Osteocyte (in vitro differentiated cells): ENCODE data around the gene CACNA1H. TPM values are rescaled to one million over a fixed set of nuclear protein-coding genes. Genes with fewer than 3 reads are reported as not detected.

Experiments
- DNase-seq: peaks from one replicate; pipeline ENCODE4 v3.0.0; 2021; ENCODE audit warnings: mixed read lengths; ENCODE audit not compliant: unreplicated experiment; ENCODE audit errors: extremely low spot score
- H3K27ac Mint-ChIP-seq: one replicate; pipeline ENCODE4 v1.8.0; 2021; ENCODE audit warnings: mild to moderate bottlenecking, mixed read lengths; ENCODE audit not compliant: unreplicated experiment
- H3K27me3 Mint-ChIP-seq: one replicate; pipeline ENCODE4 v1.8.0; 2021; ENCODE audit warnings: mixed read lengths; ENCODE audit not compliant: unreplicated experiment
- H3K36me3 Mint-ChIP-seq: one replicate; pipeline ENCODE4 v1.8.0; 2021; ENCODE audit warnings: mixed read lengths; ENCODE audit not compliant: unreplicated experiment
- H3K4me1 Mint-ChIP-seq: one replicate; pipeline ENCODE4 v1.8.0; 2021; ENCODE audit warnings: mixed read lengths; ENCODE audit not compliant: unreplicated experiment
- H3K4me3 Mint-ChIP-seq: one replicate; pipeline ENCODE4 v1.8.0; 2021; ENCODE audit warnings: mild to moderate bottlenecking, moderate library complexity, mixed read lengths; ENCODE audit not compliant: unreplicated experiment
- H3K9me3 Mint-ChIP-seq: one replicate; pipeline ENCODE4 v1.8.0; 2021; ENCODE audit warnings: mixed read lengths; ENCODE audit not compliant: unreplicated experiment
- total RNA-seq: library from RNA; stranded (reverse); gene quantifications from 2 replicates; pipeline ENCODE4 v1.2.1, GENCODE V29; 2021
- TF ChIP-seq, protein P1 (sequence below): fragments of 200-600 bp; sonication (generic); IDR thresholded peaks from 2 replicates; pipeline ENCODE4 v1.5.0; 2021; ENCODE audit warnings: antibody characterized with exemption, mild to moderate bottlenecking, moderate library complexity

CACNA1H gene
- total RNA-seq, 1 donor from 2014 or later, result 21.2 TPM

DNA sequence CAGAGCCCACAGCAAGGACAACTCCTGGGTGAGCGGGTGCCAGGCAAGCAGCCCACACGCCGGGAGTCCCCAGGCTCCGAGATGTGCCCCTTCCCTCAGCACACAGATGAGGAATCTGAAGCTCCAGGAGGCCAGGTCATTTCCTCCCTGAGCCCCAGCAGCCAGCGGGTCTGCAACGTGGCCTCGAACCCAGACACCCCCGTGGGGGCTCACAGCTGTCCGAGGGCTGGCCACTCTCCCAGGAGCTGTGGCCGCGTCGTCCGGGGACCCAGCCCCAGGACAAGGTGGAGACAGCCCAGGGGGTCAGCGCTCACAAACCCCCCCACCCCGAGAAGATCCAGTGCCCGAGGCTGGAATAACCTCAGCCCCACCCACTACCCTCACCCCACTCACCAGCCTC lies 39.4 kb upstream of the CACNA1H start:
- DNase-seq, result no peak
- Mint-ChIP-seq H3K9me3 (no peaks in the 10 kb centered on the region), H3K27ac (no peak overlapping the region), H3K27me3 (peaks cover 7% of the 10 kb centered on the region), H3K4me1 (no peaks in the 10 kb centered on the region), H3K36me3 (no peaks in the 10 kb centered on the region), H3K4me3 (no peak overlapping the region)
- TF ChIP-seq, protein P1, sequence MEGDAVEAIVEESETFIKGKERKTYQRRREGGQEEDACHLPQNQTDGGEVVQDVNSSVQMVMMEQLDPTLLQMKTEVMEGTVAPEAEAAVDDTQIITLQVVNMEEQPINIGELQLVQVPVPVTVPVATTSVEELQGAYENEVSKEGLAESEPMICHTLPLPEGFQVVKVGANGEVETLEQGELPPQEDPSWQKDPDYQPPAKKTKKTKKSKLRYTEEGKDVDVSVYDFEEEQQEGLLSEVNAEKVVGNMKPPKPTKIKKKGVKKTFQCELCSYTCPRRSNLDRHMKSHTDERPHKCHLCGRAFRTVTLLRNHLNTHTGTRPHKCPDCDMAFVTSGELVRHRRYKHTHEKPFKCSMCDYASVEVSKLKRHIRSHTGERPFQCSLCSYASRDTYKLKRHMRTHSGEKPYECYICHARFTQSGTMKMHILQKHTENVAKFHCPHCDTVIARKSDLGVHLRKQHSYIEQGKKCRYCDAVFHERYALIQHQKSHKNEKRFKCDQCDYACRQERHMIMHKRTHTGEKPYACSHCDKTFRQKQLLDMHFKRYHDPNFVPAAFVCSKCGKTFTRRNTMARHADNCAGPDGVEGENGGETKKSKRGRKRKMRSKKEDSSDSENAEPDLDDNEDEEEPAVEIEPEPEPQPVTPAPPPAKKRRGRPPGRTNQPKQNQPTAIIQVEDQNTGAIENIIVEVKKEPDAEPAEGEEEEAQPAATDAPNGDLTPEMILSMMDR, result no peak

DNA sequence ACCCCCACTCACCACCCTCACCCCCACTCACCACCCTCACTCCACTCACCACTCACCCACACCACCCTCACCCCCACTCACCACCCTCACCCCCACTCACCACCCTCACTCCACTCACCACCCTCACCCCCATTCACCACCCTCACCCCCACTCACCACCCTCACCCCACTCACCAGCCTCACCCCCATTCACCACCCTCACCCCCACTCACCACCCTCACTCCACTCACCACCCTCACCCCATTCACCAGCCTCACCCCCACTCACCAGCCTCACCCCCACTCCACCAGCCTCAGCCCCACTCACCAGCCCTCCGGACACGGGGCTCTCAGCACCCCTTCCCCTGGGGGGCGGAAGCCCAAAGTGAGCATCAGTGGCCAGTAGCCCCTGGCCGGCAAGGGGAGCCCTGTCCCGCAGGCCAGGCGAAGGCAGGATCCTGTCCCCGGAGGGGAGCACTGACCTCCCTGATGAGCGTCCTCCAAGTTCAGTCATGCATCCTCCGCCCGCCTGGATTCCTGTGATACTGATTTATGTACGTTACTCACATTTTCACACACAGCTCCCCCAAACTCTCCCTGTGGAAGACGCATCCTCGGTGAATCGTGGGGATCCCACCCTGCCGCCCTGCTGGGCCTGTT lies 38.9 kb upstream of the CACNA1H start:
- H3K36me3 Mint-ChIP-seq, result no peaks in the 10 kb centered on the region
- no peak overlapping the region for H3K4me3 Mint-ChIP-seq
- DNase-seq, result no peak
- H3K4me1 Mint-ChIP-seq, result no peaks in the 10 kb centered on the region
- no peak overlapping the region for H3K27ac Mint-ChIP-seq
- peaks cover 7% of the 10 kb centered on the region for H3K27me3 Mint-ChIP-seq
- TF ChIP-seq, protein P1, result no peak
- H3K9me3 Mint-ChIP-seq, result no peaks in the 10 kb centered on the region

DNA sequence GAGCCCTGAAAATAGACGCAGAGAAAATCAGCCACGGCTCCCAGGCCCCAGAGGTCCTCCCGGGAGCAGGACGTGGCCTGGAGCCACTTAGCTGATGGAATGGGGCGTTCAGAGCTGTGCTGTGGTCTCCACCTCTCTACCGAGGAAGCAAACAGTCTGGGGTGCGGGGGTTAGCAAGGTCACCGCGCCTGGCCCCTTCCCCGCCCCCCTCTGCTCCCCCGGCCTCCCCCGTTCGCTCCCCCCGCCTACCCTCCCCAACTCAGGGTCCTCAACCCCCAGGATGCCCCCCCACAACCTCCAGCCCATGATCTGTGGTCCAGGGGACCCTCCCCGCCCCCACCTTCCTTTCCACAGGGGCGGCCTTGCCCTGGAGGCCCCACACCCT lies 36.2 kb upstream of the CACNA1H start:
- TF ChIP-seq, protein P1, result no peak
- DNase-seq, result no peak
- Mint-ChIP-seq H3K36me3 (no peaks in the 10 kb centered on the region), H3K4me1 (no peaks in the 10 kb centered on the region), H3K9me3 (no peaks in the 10 kb centered on the region), H3K4me3 (no peak overlapping the region), H3K27ac (no peak overlapping the region), H3K27me3 (no peaks in the 10 kb centered on the region)

DNA sequence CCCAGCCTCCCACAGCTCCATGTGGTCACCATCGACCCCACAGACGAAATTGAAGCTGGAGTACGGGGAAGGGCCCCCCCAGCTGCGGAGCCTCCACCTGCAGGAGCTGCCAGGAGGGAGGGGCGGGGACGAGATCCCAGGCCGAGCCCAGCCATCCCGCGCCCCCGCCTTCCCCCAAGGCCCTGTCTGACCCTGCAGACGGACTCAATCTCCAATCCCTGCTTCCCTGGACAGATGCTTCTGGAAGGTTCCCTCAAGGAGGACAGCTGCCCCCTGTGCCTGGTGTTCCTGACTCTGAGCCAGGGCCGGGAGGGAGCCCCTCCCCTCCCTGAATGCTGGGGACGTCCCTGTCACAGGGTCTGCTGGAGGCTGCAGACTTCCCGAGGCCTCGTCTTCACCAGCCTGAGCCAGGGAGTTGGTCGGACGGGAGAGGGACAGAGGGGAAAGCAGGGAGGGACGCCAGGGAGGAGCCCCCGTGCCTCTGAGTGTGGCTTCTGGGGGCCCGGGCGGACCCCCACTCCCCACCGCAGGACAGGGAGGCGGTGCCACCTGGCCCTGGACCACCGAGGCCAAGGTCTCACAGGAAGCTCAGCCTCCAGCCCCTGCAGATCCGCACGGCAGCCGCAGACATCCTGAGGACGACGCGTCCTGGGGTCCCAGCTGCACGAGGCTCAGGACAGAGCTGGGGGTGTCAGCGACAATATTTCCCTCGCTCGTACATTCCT lies 35.6 kb upstream of the CACNA1H start:
- no peaks in the 10 kb centered on the region for H3K27me3 Mint-ChIP-seq

DNA sequence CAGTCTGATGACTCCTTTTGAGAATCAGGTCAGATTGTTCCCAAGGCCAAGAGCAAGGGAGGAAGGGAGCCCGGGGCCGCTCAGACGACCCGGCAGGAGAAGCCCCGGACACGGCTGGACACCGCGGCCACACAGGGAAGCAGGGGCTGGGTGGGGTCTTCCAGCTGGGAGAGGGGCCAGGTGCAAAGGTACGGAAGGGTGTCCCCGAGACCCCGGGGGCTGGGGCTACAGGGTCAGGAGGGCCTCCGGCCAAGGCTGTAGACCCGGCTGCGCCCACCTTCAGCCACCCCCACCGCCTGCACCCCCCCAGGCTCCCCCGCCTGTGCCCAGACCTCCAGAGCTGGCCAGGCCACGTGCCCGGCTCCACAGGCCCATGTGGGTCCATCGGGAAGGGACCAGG lies 35.0 kb upstream of the CACNA1H start:
- Mint-ChIP-seq H3K4me1 (no peaks in the 10 kb centered on the region), H3K27ac (no peak overlapping the region), H3K36me3 (no peaks in the 10 kb centered on the region), H3K9me3 (no peaks in the 10 kb centered on the region), H3K4me3 (no peak overlapping the region), H3K27me3 (no peaks in the 10 kb centered on the region)
- DNase-seq, result no peak
- TF ChIP-seq, protein P1, result no peak

More for the DNA sequence above, 35.6 kb upstream of the CACNA1H start:
- H3K27ac Mint-ChIP-seq, result no peak overlapping the region
- no peaks in the 10 kb centered on the region for H3K4me1 Mint-ChIP-seq
- no peak for DNase-seq
- H3K9me3 Mint-ChIP-seq, result no peaks in the 10 kb centered on the region
- H3K36me3 Mint-ChIP-seq, result no peaks in the 10 kb centered on the region
- TF ChIP-seq, protein P1, result no peak
- no peak overlapping the region for H3K4me3 Mint-ChIP-seq
